NCI-H2171 (cell line): ENCODE measurements around the gene TOMM40.
"Not testable (repeated sequence)": the region's sequence is repeated elsewhere in the genome, so short reads cannot be mapped to it uniquely, and the experiment has no call there.

Experiments
- DNase-seq: peaks from one replicate; lab custom pipeline; 2025; lab: John Stamatoyannopoulos, UW

The TOMM40 gene

GRCh38 chr19:44871809-44872208, 19.2 kb upstream of the TOMM40 start:
- no peak for DNase-seq

GRCh38 chr19:44872661-44873060, 18.4 kb upstream of the TOMM40 start:
- no peak for DNase-seq

GRCh38 chr19:44874317-44874716, 16.7 kb upstream of the TOMM40 start:
- DNase-seq, result no peak

GRCh38 chr19:44875666-44876451, 15.2 kb upstream of the TOMM40 start:
- no peak for DNase-seq

- peak; percentile 76 for DNase-seq
Measured at GRCh38 chr19:44876930-44877535, 14.0 kb upstream of the TOMM40 start.

- DNase-seq, result no peak
Measured at GRCh38 chr19:44878120-44878865, 12.8 kb upstream of the TOMM40 start.

GRCh38 chr19:44879309-44880065, 11.6 kb upstream of the TOMM40 start:
- no peak for DNase-seq

GRCh38 chr19:44882063-44882462, 9.0 kb upstream of the TOMM40 start:
- no peak for DNase-seq

GRCh38 chr19:44882619-44883397, 8.2 kb upstream of the TOMM40 start:
- DNase-seq, result not testable (repeated sequence)

- DNase-seq, result no peak
Measured at GRCh38 chr19:44883922-44884321, 7.1 kb upstream of the TOMM40 start.

- no peak for DNase-seq
Measured at GRCh38 chr19:44884566-44884965, 6.5 kb upstream of the TOMM40 start.

GRCh38 chr19:44886141-44886540, 4.9 kb upstream of the TOMM40 start:
- DNase-seq, result no peak

GRCh38 chr19:44887648-44888047, 3.4 kb upstream of the TOMM40 start:
- DNase-seq, result no peak

GRCh38 chr19:44888335-44888734, 2.7 kb upstream of the TOMM40 start:
- DNase-seq, result not testable (repeated sequence)

GRCh38 chr19:44889830-44890365, 1.2 kb upstream of the TOMM40 start:
- no peak for DNase-seq

GRCh38 chr19:44890366-44891015, 563 bp upstream of the TOMM40 start:
- peak; percentile 100 for DNase-seq

GRCh38 chr19:44892932-44893331, 1.9 kb downstream of the TOMM40 start:
- DNase-seq, result no peak

GRCh38 chr19:44893332-44894051, 2.4 kb downstream of the TOMM40 start:
- DNase-seq, result no peak

- DNase-seq, result no peak
Measured at GRCh38 chr19:44894052-44894400, 3.0 kb downstream of the TOMM40 start.

- no peak for DNase-seq
Measured at GRCh38 chr19:44894946-44895345, 3.9 kb downstream of the TOMM40 start.
